H9 (cell line): Measurements from ENCODE around the gene DOCK9. TPM values are rescaled to one million over a fixed set of nuclear protein-coding genes. Genes with fewer than 3 reads are reported as not detected.

Experiments
- DNase-seq: peaks from one replicate; pipeline ENCODE4 v3.0.0-alpha.2; 2017
- H2AFZ ChIP-seq: one replicate; pipeline ENCODE4 v1.6.1; 2013; ENCODE audit warnings: mild to moderate bottlenecking, low read length, control low read depth, moderate library complexity
- H2AK5ac ChIP-seq: 2 replicates; pipeline ENCODE4 v1.6.1; 2013; ENCODE audit warnings: low read length, control low read depth, mixed read lengths; ENCODE audit not compliant: insufficient read length
- H2BK120ac ChIP-seq: one replicate; pipeline ENCODE4 v1.6.1; 2013; ENCODE audit warnings: low read depth, mild to moderate bottlenecking, low read length, control low read depth, inconsistent platforms; ENCODE audit not compliant: poor library complexity, severe bottlenecking
- H2BK12ac ChIP-seq: 2 replicates; pipeline ENCODE4 v1.6.1; 2013; ENCODE audit warnings: low read length, control low read depth, mixed read lengths, low read depth; ENCODE audit not compliant: insufficient read length
- H2BK15ac ChIP-seq: 2 replicates; pipeline ENCODE4 v1.6.1; 2013; ENCODE audit warnings: low read depth, low read length, control low read depth
- H2BK20ac ChIP-seq: one replicate; pipeline ENCODE4 v1.6.1; 2013; ENCODE audit warnings: low read depth, mild to moderate bottlenecking, low read length, control low read depth, inconsistent platforms; ENCODE audit not compliant: poor library complexity, severe bottlenecking
- H2BK5ac ChIP-seq: 2 replicates; pipeline ENCODE4 v1.6.1; 2013; ENCODE audit warnings: low read length, control low read depth, mixed read lengths; ENCODE audit not compliant: insufficient read length
- H3K14ac ChIP-seq: 2 replicates; pipeline ENCODE4 v1.6.1; 2013; ENCODE audit warnings: low read length, control low read depth; ENCODE audit not compliant: insufficient read depth
- H3K18ac ChIP-seq: 2 replicates; pipeline ENCODE4 v1.6.1; 2013; ENCODE audit warnings: low read depth, mild to moderate bottlenecking, mixed read lengths, low read length, control low read depth; ENCODE audit not compliant: insufficient read length
- H3K23ac ChIP-seq: 2 replicates; pipeline ENCODE4 v1.6.1; 2013; ENCODE audit warnings: low read length, control low read depth, mixed read lengths, low read depth; ENCODE audit not compliant: insufficient read length
- H3K23me2 ChIP-seq: 2 replicates; pipeline ENCODE4 v1.6.1; 2013; ENCODE audit warnings: low read depth, mild to moderate bottlenecking, mixed read lengths, low read length, control low read depth; ENCODE audit not compliant: insufficient read length, poor library complexity, severe bottlenecking
- H3K27ac ChIP-seq: 2 replicates; pipeline ENCODE4 v1.5.1; 2013; ENCODE audit warnings: low read length, control low read depth, mixed read lengths, low read depth; ENCODE audit not compliant: insufficient read length
- H3K27me3 ChIP-seq: 2 replicates; pipeline ENCODE4 v1.6.1; 2013; ENCODE audit warnings: low read length, control low read depth, inconsistent platforms; ENCODE audit not compliant: insufficient read depth
- H3K4ac ChIP-seq: 2 replicates; pipeline ENCODE4 v1.6.1; 2013; ENCODE audit warnings: low read depth, mild to moderate bottlenecking, control low read depth, inconsistent platforms, low read length, moderate library complexity
- H3K4me1 ChIP-seq: 2 replicates; pipeline ENCODE4 v1.6.1; 2013; ENCODE audit warnings: low read length, control low read depth, inconsistent platforms; ENCODE audit not compliant: insufficient read depth
- H3K4me2 ChIP-seq: 2 replicates; pipeline ENCODE4 v1.6.1; 2013; ENCODE audit warnings: low read length, control low read depth, mixed read lengths; ENCODE audit not compliant: insufficient read length, insufficient read depth
- H3K56ac ChIP-seq: 2 replicates; pipeline ENCODE4 v1.6.1; 2013; ENCODE audit warnings: low read depth, mild to moderate bottlenecking, mixed read lengths, low read length, control low read depth; ENCODE audit not compliant: insufficient read length
- H3K79me1 ChIP-seq: 2 replicates; pipeline ENCODE4 v1.6.1; 2013; ENCODE audit warnings: low read depth, mild to moderate bottlenecking, moderate library complexity, low read length, control low read depth, inconsistent platforms; ENCODE audit not compliant: insufficient read depth, poor library complexity, severe bottlenecking
- H3K79me2 ChIP-seq: 2 replicates; pipeline ENCODE4 v1.6.1; 2013; ENCODE audit warnings: low read length, control low read depth, inconsistent platforms; ENCODE audit not compliant: insufficient read depth
- H3K9ac ChIP-seq: 2 replicates; pipeline ENCODE4 v1.6.1; 2013; ENCODE audit warnings: low read length, control low read depth, mixed read lengths; ENCODE audit not compliant: insufficient read length; ENCODE audit errors: extremely low read depth
- H3K9me3 ChIP-seq: one replicate; pipeline ENCODE4 v1.6.1; 2013; ENCODE audit warnings: low read depth, low read length, inconsistent platforms; ENCODE audit not compliant: control insufficient read depth
- H3T11ph ChIP-seq: one replicate; pipeline ENCODE4 v1.6.1; 2013; ENCODE audit warnings: mild to moderate bottlenecking, low read length, control low read depth, inconsistent platforms
- H4K20me1 ChIP-seq: one replicate; pipeline ENCODE4 v1.6.1; 2013; ENCODE audit not compliant: control insufficient read depth, insufficient read length, insufficient read depth
- H4K5ac ChIP-seq: 2 replicates; pipeline ENCODE4 v1.6.1; 2013; ENCODE audit warnings: low read depth, mild to moderate bottlenecking, mixed read lengths, low read length, control low read depth; ENCODE audit not compliant: insufficient read length
- H4K8ac ChIP-seq: replicated peaks from 2 replicates; pipeline ENCODE4 v1.6.1; 2013; ENCODE audit warnings: low read length, control low read depth, mixed read lengths, low read depth; ENCODE audit not compliant: insufficient read length
- H4K91ac ChIP-seq: 2 replicates; pipeline ENCODE4 v1.6.1; 2013; ENCODE audit warnings: low read depth, mild to moderate bottlenecking, moderate library complexity, mixed read lengths, low read length, control low read depth; ENCODE audit not compliant: insufficient read length
- H3K27ac Mint-ChIP-seq, 3 experiments: 2 replicates in 2 of 3; 3 replicates in 1 of 3; pipeline ENCODE4 v1.8.0; 2020 to 2021; ENCODE audit warnings: mixed read lengths in 3 of 3, mild to moderate bottlenecking in 1 of 3, moderate library complexity in 1 of 3
- H3K27me3 Mint-ChIP-seq: 2 replicates; pipeline ENCODE4 v1.8.0; 2021; ENCODE audit warnings: low read depth, mild to moderate bottlenecking, moderate library complexity, mixed read lengths
- H3K36me3 Mint-ChIP-seq, 3 experiments: 2 replicates in 2 of 3; 3 replicates in 1 of 3; pipeline ENCODE4 v1.8.0; 2020 to 2021; ENCODE audit warnings: low read depth in 3 of 3, mixed read lengths in 3 of 3; ENCODE audit not compliant: insufficient read depth in 1 of 3
- H3K4me1 Mint-ChIP-seq, 2 experiments: 2 replicates each; pipeline ENCODE4 v1.8.0; 2020; ENCODE audit warnings: mixed read lengths in 2 of 2
- H3K4me3 Mint-ChIP-seq, 2 experiments: 2 replicates in 1 of 2; 3 replicates in 1 of 2; pipeline ENCODE4 v1.8.0; 2020 to 2021; ENCODE audit warnings: mild to moderate bottlenecking in 2 of 2, mixed read lengths in 2 of 2, moderate library complexity in 1 of 2
- H3K9me3 Mint-ChIP-seq, 2 experiments: 2 replicates in 1 of 2; 3 replicates in 1 of 2; pipeline ENCODE4 v1.8.0; 2020; ENCODE audit warnings: mild to moderate bottlenecking in 2 of 2, mixed read lengths in 2 of 2, moderate library complexity in 1 of 2
- CTCF ChIP-seq: fragments of 200-600 bp; sonication (generic); conservative IDR thresholded peaks from 3 replicates; pipeline ENCODE4 v1.8.0; 2021; ENCODE audit warnings: antibody characterized with exemption, mild to moderate bottlenecking
- WGBS: extraction: QIAGEN DNeasy Blood & Tissue Kit; methylation state at CpG from one replicate; pipeline ENCODE4 v1.1.7; 2013; ENCODE audit warnings: missing lambda C conversion rate, low lambda C conversion rate, mixed read lengths; ENCODE audit not compliant: insufficient read length; ENCODE audit errors: extremely low coverage; 5-methylcytosine and 5-hydroxymethylcytosine counted together
- total RNA-seq: library from RNA; stranded (reverse); gene quantifications from 2 replicates; pipeline ENCODE4 v1.2.1, GENCODE V29; 2021

DOCK9 gene
- total RNA-seq, 1 experiment from 2014 or later, result 23.0 TPM

DNA sequence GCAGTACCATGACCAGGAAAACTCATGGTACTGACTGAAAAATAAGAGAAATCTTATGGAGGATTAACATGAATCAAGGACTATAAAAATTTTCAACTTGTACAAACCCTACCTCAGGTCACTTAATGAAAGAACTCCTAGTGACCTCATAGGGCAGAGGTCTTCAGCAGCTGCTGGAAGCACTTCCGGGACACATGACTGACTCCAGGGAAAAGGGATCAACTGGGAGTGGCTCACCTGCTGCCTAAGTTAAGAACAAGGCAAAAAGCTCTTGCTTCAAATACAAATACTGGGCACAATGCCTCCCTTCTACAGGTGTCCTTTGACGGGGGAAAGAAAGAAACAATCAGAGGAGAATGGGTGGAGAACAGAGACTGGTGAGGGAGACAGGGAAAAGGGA is 18.6 kb downstream of the DOCK9 start:
- no peaks in the 10 kb centered on the region for H3K23me2 ChIP-seq
- no peak overlapping the region for H2BK20ac ChIP-seq
- no peak overlapping the region for H4K5ac ChIP-seq
- H3K4me1 ChIP-seq, result peaks cover 2% of the 10 kb centered on the region; the same call in 1 of the 2 replicates
- H3K4ac ChIP-seq, result no peak overlapping the region
- Mint-ChIP-seq H3K27me3 (no peaks in the 10 kb centered on the region), H3K4me3 (no peak overlapping the region), H3K27ac (peak overlapping the region in 2 of 3 experiments; percentile 46 to 52; a peak in 4 of 7 replicates), H3K36me3 (no peaks in the 10 kb centered on the region; a peak in 2 of 7 replicates), H3K4me1 (peaks cover 11 to 18% of the 10 kb centered on the region in 2 experiments), H3K9me3 (no peaks in the 10 kb centered on the region)
- WGBS, result no CpG with 5 or more reads among the region's 2 CpGs
- no peak overlapping the region for H3K56ac ChIP-seq
- no peaks in the 10 kb centered on the region for H3K79me1 ChIP-seq
- H3K27ac ChIP-seq, result no peak overlapping the region
- H2AK5ac ChIP-seq, result no peak overlapping the region
- no peak overlapping the region for H2AFZ ChIP-seq
- no peak for DNase-seq
- no peak overlapping the region for H2BK5ac ChIP-seq
- no peak overlapping the region for H3K4me2 ChIP-seq
- no peaks in the 10 kb centered on the region for H3K27me3 ChIP-seq
- H3K18ac ChIP-seq, result no peak overlapping the region
- no peak overlapping the region for H3K14ac ChIP-seq
- no peak overlapping the region for H3K9ac ChIP-seq
- no peak overlapping the region for H3T11ph ChIP-seq
- no peak overlapping the region for H2BK120ac ChIP-seq
- H4K91ac ChIP-seq, result no peak overlapping the region
- H3K9me3 ChIP-seq, result no peaks in the 10 kb centered on the region
- H4K20me1 ChIP-seq, result peaks cover 3% of the 10 kb centered on the region
- H3K79me2 ChIP-seq, result no peaks in the 10 kb centered on the region
- no peak for TF ChIP-seq CTCF
- no peak overlapping the region for H2BK12ac ChIP-seq
- no peak overlapping the region for H3K23ac ChIP-seq
- no peak overlapping the region for H4K8ac ChIP-seq
- no peak overlapping the region for H2BK15ac ChIP-seq
